PC-3 (cell line): ENCODE data around the gene CHRNA4. TPM values are rescaled to one million over a fixed set of nuclear protein-coding genes. Genes with fewer than 3 reads are reported as not detected.

Source experiments
- ATAC-seq: fragments of 200-7000 bp; cut with Tn5 transposase; 2 replicates; pipeline ENCODE4 v1.9.1; 2020; ENCODE audit warnings: mild to moderate bottlenecking, moderate library complexity
- BruUV-seq: library from RNA; stranded (reverse); fragments of 400-500 nt; replicated peaks from 2 replicates; lab custom pipeline; 2021; lab: Mats Ljungman, UMichigan
- CTCF ChIA-PET: fragments of 300-600 bp; sonication (Branson Sonifier 250); formaldehyde crosslinking; loops from one replicate; lab custom pipeline; 2022; ENCODE audit warnings: antibody characterized with exemption; lab: Charles Lee
- POLR2A ChIA-PET: fragments of 300-600 bp; sonication (Branson Sonifier 250); formaldehyde crosslinking; loops from one replicate; lab custom pipeline; 2022; ENCODE audit warnings: antibody characterized with exemption; ENCODE audit not compliant: unreplicated experiment; lab: Charles Lee
- DNase-seq: peaks from one replicate; pipeline ENCODE4 v3.0.0-alpha.2; 2015
- H2AFZ ChIP-seq: fragments of 300-600 bp; sonication (generic); 2 replicates; pipeline ENCODE4 v1.6.0; 2016; ENCODE audit warnings: antibody characterized with exemption, low read length
- H3F3A ChIP-seq: fragments of 300-600 bp; sonication (generic); one replicate; pipeline ENCODE4 v1.6.0; 2017; ENCODE audit warnings: antibody characterized with exemption, low read length, control low read depth, mild to moderate bottlenecking; ENCODE audit not compliant: unreplicated experiment
- H3K27ac ChIP-seq: fragments of 300-600 bp; sonication (generic); 2 replicates; pipeline ENCODE4 v1.5.1; 2016; ENCODE audit warnings: mild to moderate bottlenecking, low read length
- H3K27me3 ChIP-seq: fragments of 300-600 bp; sonication (generic); 2 replicates; pipeline ENCODE4 v1.6.1; 2016; ENCODE audit warnings: low read length, mixed read lengths
- H3K36me3 ChIP-seq: fragments of 300-600 bp; sonication (generic); 2 replicates; pipeline ENCODE4 v1.6.1; 2016; ENCODE audit warnings: low read depth, mixed run types, low read length, mixed read lengths
- H3K4me1 ChIP-seq: fragments of 300-600 bp; sonication (generic); 2 replicates; pipeline ENCODE4 v1.5.1; 2016; ENCODE audit warnings: low read length; ENCODE audit not compliant: insufficient read depth
- H3K4me2 ChIP-seq: fragments of 300-600 bp; sonication (generic); 2 replicates; pipeline ENCODE4 v1.6.0; 2016; ENCODE audit warnings: low read length
- H3K4me3 ChIP-seq: fragments of 300-600 bp; sonication (generic); 2 replicates; pipeline ENCODE4 v1.5.1; 2016; ENCODE audit warnings: mild to moderate bottlenecking, low read length, mixed read lengths
- H3K79me2 ChIP-seq: fragments of 300-600 bp; sonication (generic); 2 replicates; pipeline ENCODE4 v1.6.1; 2017; ENCODE audit warnings: low read length, mixed read lengths
- H3K9ac ChIP-seq: fragments of 300-600 bp; sonication (generic); 2 replicates; pipeline ENCODE4 v1.6.0; 2016; ENCODE audit warnings: mild to moderate bottlenecking, low read length
- H3K9me2 ChIP-seq: fragments of 300-600 bp; sonication (generic); replicated peaks from 2 replicates; pipeline ENCODE4 v1.6.1; 2016; ENCODE audit warnings: mixed run types, low read length, mixed read lengths
- H3K9me3 ChIP-seq: fragments of 300-600 bp; sonication (generic); 2 replicates; pipeline ENCODE4 v1.6.1; 2016; ENCODE audit warnings: low read length, mixed read lengths
- H4K20me1 ChIP-seq: fragments of 300-600 bp; sonication (generic); 2 replicates; pipeline ENCODE4 v1.6.1; 2016; ENCODE audit warnings: low read length, mixed read lengths
- CTCF ChIP-seq: fragments of 300-600 bp; sonication (generic); conservative IDR thresholded peaks from 2 replicates; pipeline ENCODE4 v1.5.1; 2017; ENCODE audit warnings: antibody characterized with exemption, low read depth, mild to moderate bottlenecking, low read length
- EZH2 ChIP-seq: fragments of 300-600 bp; sonication (generic); IDR thresholded peaks from one replicate; pipeline ENCODE4 v1.6.1; 2017; ENCODE audit warnings: antibody characterized with exemption, mild to moderate bottlenecking, low read length; ENCODE audit not compliant: unreplicated experiment
- EZH2phosphoT487 ChIP-seq: fragments of 300-600 bp; sonication (generic); IDR thresholded peaks from 2 replicates; pipeline ENCODE4 v1.6.1; 2018; ENCODE audit warnings: mild to moderate bottlenecking, antibody characterized with exemption, low read length, borderline replicate concordance
- intact Hi-C: fragments of 100-400 bp; cut with micrococcal nuclease; formaldehyde crosslinking; loops from 2 replicates; pipeline ENCODE4 v1.9.0; 2023
- total RNA-seq: library from RNA; depleted of rRNA; stranded (reverse); fragments of >200 nt; gene quantifications from 2 replicates; pipeline ENCODE4 v1.2.3, GENCODE V29; 2014

The CHRNA4 gene
- total RNA-seq, 1 experiment from 2014 or later = not detected

- CTCF ChIA-PET = no interaction called here
Measured at GRCh38 chr20:63384336-63384735, 23.2 kb upstream of the CHRNA4 start.

GRCh38 chr20:63383556-63383955 is 22.4 kb upstream of the CHRNA4 start:
- TF ChIP-seq EZH2phosphoT487 (no peak), EZH2 (no peak), CTCF (no peak)
- Histone ChIP-seq H3F3A (no peaks in the 10 kb centered on the region), H2AFZ (no peak overlapping the region), H3K4me1 (no peaks in the 10 kb centered on the region), H3K9ac (no peak overlapping the region), H3K9me2 (no peaks in the 10 kb centered on the region), H3K4me3 (no peak overlapping the region), H3K9me3 (peaks cover 9% of the 10 kb centered on the region; the same call in 1 of the 2 replicates), H3K27me3 (peaks cover 38% of the 10 kb centered on the region), H3K36me3 (no peaks in the 10 kb centered on the region), H3K4me2 (no peak overlapping the region), H3K79me2 (no peaks in the 10 kb centered on the region), H3K27ac (no peak overlapping the region), H4K20me1 (no peaks in the 10 kb centered on the region)
- no TSS peak for BruUV-seq
- CTCF ChIA-PET = interaction anchor here (3.5 kb wide), 1 partner anchor 74 kb away, joined by 37 read pairs; no protein-coding TSS in a partner anchor
- intact Hi-C loops = no loop called here
- no peak for ATAC-seq
- POLR2A ChIA-PET = no interaction called here
- DNase-seq = no peak

More at GRCh38 chr20:63384336-63384735, 23.2 kb upstream of the CHRNA4 start:
- Histone ChIP-seq H4K20me1 (no peaks in the 10 kb centered on the region), H3F3A (no peaks in the 10 kb centered on the region), H3K4me1 (no peaks in the 10 kb centered on the region), H3K27ac (no peak overlapping the region), H3K4me2 (no peak overlapping the region), H3K4me3 (no peak overlapping the region), H3K79me2 (no peaks in the 10 kb centered on the region), H2AFZ (no peak overlapping the region), H3K27me3 (peaks cover 45% of the 10 kb centered on the region), H3K9me2 (no peaks in the 10 kb centered on the region), H3K9me3 (peaks cover 9% of the 10 kb centered on the region; the same call in 1 of the 2 replicates), H3K36me3 (no peaks in the 10 kb centered on the region), H3K9ac (no peak overlapping the region)
- TF ChIP-seq EZH2 (no peak), CTCF (no peak), EZH2phosphoT487 (no peak)
- intact Hi-C loops = no loop called here
- ATAC-seq (no peak), DNase-seq (no peak)
- BruUV-seq = no TSS peak
- POLR2A ChIA-PET = no interaction called here

- H3K4me2 ChIP-seq = no peak overlapping the region
- no peak overlapping the region for H2AFZ ChIP-seq
- ATAC-seq = no peak
- no peaks in the 10 kb centered on the region for H4K20me1 ChIP-seq
- CTCF ChIA-PET = interaction anchor here (3.5 kb wide), 1 partner anchor 73 kb away, joined by 37 read pairs; no protein-coding TSS in a partner anchor
- DNase-seq = no peak
- POLR2A ChIA-PET = no interaction called here
- no peak overlapping the region for H3K27ac ChIP-seq
- H3F3A ChIP-seq = no peaks in the 10 kb centered on the region
- H3K9me3 ChIP-seq = peaks cover 9% of the 10 kb centered on the region; the same call in 1 of the 2 replicates
- no TSS peak for BruUV-seq
- H3K4me3 ChIP-seq = no peak overlapping the region
- peaks cover 38% of the 10 kb centered on the region for H3K27me3 ChIP-seq
- H3K9me2 ChIP-seq = no peaks in the 10 kb centered on the region
- no peak overlapping the region for H3K9ac ChIP-seq
- H3K36me3 ChIP-seq = no peaks in the 10 kb centered on the region
- TF ChIP-seq CTCF (no peak), EZH2phosphoT487 (no peak)
- intact Hi-C loops = no loop called here
- no peaks in the 10 kb centered on the region for H3K4me1 ChIP-seq
- H3K79me2 ChIP-seq = no peaks in the 10 kb centered on the region
Measured at GRCh38 chr20:63382551-63383300, 21.6 kb upstream of the CHRNA4 start.
